Prostate gland (tissue), 2 donors: ENCODE measurements around the gene STAB1. TPM values are rescaled to one million over a fixed set of nuclear protein-coding genes. Genes with fewer than 3 reads are reported as not detected.

Experiments
- DNase-seq: peaks from one replicate; pipeline ENCODE4 v3.0.0-alpha.2; 2019; ENCODE audit warnings: low spot score
- H3K27ac ChIP-seq, 2 donors: fragments of 200-600 bp; sonication (generic); 2 replicates each; pipeline ENCODE4 v1.5.1; 2017 to 2019
- H3K27me3 ChIP-seq: fragments of 200-600 bp; sonication (generic); replicated peaks from 2 replicates; pipeline ENCODE4 v1.5.1; 2019; ENCODE audit not compliant: insufficient read depth
- H3K36me3 ChIP-seq, 2 donors: fragments of 200-600 bp; sonication (generic); 1 replicate in 1 of 2; 2 replicates in 1 of 2; pipeline versions ENCODE4 v1.5.1 to v1.8.1; 2017 to 2019
- H3K4me1 ChIP-seq: fragments of 200-600 bp; sonication (generic); replicated peaks from 2 replicates; pipeline ENCODE4 v1.5.1; 2019
- H3K4me3 ChIP-seq, 2 donors: fragments of 200-600 bp; sonication (generic); 2 replicates each; pipeline ENCODE4 v1.5.1; 2017 to 2019
- H3K9me3 ChIP-seq: fragments of 200-600 bp; sonication (generic); 2 replicates; pipeline ENCODE4 v1.5.1; 2017
- POLR2A ChIP-seq: fragments of 450-650 bp; IDR thresholded peaks from one replicate; pipeline ENCODE4 v1.6.1; 2016; ENCODE audit warnings: antibody characterized with exemption, mild to moderate bottlenecking
- POLR2AphosphoS5 ChIP-seq: sonication (generic); formaldehyde crosslinking; IDR thresholded peaks from one replicate; pipeline ENCODE4 v1.6.1; 2017; ENCODE audit warnings: antibody characterized with exemption
- WGBS: methylation state at CpG from one replicate; pipeline ENCODE4 v1.1.5; 2018; 5-methylcytosine and 5-hydroxymethylcytosine counted together
- intact Hi-C: fragments of 100-400 bp; cut with DNase I; formaldehyde crosslinking; loops from one replicate; pipeline ENCODE4 v1.14.2; 2022
- total RNA-seq, 2 donors: library from RNA; depleted of rRNA; stranded (reverse); fragments of >200 nt; gene quantifications; one replicate each; pipeline ENCODE4 v1.1.0, GENCODE V29; 2016
- TF ChIP-seq, protein P1 (sequence below), 4 experiments: fragments of 200-600 bp in 2 of 4; fragments of 450-650 bp in 2 of 4; sonication (generic) in 2 of 4; IDR thresholded peaks; 1 replicate in 3 of 4; 2 replicates in 1 of 4; pipeline ENCODE4 v1.5.1; 2016 to 2019; ENCODE audit warnings: antibody characterized with exemption in 4 of 4, mild to moderate bottlenecking in 2 of 4, moderate library complexity in 2 of 4

STAB1 gene
- total RNA-seq, 2 donors from 2014 or later = 21.8 to 68.6 TPM

DNA sequence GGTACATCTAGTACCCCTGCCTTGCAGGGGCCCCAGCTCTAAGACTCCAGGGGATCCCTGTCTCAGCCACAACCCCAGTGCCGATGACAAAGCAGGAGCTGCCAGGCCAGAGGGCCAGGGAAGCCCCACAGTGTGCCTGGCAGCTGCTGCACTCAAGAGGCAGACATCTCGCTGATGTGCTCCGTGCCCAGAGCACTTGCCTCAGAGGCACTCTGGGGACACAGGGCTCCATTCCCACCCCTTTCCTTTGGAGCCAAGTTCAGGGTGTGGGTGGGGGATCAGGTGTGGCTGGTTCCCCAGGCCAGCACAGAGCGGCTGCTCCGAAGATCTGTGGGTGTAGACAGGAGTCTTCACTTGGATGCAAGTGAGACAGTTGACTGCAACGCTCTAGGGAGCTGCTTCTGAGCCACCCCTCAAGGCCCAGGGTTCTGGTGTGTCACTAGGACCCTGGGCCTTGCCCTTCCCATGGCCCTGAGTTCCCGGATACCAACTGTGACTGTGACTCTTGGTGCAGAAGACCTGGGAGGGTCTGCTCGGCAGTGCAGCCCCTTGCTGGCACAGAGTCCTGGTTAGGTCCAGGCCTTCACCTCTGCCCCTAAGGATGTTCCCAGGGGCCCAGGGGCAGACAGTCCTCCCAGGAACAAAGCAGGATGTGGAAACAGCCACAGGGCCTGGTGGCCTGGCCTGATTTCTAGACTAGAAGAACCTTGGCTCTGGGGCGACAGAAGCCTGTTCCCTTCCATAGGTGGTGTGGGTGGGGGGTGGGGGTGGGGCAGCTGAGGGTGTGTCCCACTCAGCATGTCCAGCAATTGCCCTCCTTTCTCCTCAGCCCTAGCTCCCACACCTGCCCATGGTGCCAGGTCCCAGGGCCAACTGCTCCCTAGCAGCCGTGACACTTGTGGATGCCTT, 36.0 kb downstream of the STAB1 start:
- H3K36me3 ChIP-seq = no peaks in the 10 kb centered on the region
- intact Hi-C loops = loop anchor here (5.0 to 10.0 kb wide), 2 partner anchors 49 to 154 kb away; partner anchors contain the start of genes GNL3 and PBRM1
- TF ChIP-seq POLR2A = no peak
- TF ChIP-seq, protein P1, sequence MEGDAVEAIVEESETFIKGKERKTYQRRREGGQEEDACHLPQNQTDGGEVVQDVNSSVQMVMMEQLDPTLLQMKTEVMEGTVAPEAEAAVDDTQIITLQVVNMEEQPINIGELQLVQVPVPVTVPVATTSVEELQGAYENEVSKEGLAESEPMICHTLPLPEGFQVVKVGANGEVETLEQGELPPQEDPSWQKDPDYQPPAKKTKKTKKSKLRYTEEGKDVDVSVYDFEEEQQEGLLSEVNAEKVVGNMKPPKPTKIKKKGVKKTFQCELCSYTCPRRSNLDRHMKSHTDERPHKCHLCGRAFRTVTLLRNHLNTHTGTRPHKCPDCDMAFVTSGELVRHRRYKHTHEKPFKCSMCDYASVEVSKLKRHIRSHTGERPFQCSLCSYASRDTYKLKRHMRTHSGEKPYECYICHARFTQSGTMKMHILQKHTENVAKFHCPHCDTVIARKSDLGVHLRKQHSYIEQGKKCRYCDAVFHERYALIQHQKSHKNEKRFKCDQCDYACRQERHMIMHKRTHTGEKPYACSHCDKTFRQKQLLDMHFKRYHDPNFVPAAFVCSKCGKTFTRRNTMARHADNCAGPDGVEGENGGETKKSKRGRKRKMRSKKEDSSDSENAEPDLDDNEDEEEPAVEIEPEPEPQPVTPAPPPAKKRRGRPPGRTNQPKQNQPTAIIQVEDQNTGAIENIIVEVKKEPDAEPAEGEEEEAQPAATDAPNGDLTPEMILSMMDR (IDR thresholded peaks at IDR 0.05) = no peak
- TF ChIP-seq POLR2AphosphoS5 = no peak
- WGBS = 50% methylated on average over 10 of the region's 10 CpGs
- H3K9me3 ChIP-seq = no peaks in the 10 kb centered on the region
- no peak for DNase-seq
- no peak overlapping the region for H3K4me3 ChIP-seq
- peak overlapping the region; percentile 73 to 74 for H3K27ac ChIP-seq
- peaks cover 3% of the 10 kb centered on the region for H3K4me1 ChIP-seq
- no peaks in the 10 kb centered on the region for H3K27me3 ChIP-seq

DNA sequence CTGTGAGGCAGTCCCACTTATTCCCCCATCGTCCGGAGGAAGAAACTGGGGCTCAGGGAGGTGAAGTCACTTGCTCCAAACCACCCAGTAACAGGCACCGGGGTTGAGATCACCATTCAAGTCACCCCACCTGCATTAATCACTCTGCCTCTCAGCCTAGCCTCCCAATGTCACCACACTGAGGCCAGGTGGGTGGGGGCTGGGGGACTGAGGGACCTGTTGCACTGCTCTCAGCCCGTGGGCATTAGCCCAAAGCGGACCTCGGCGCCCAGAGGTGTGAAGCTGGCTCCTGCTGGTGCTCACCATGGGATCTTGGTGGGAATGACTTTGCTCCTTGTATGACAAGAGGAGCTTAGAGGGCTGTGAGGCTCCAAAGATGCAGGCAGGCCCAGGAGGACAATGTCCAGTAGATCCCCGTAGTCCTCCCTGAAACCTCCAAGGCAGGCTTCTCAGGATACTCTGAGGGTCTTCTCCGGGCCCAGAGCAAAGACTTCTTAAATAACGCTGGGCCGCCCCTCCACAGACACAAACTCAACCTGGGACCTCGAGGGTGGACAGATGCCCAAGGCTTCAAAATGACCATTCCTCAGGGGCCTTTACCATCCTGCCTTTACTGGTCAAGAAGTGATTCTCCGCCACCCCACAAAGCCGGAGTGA, 36.9 kb downstream of the STAB1 start:
- Histone ChIP-seq H3K27me3 (no peaks in the 10 kb centered on the region), H3K36me3 (no peaks in the 10 kb centered on the region), H3K27ac (peak overlapping the region; percentile 74 to 77), H3K4me3 (peak overlapping the region; percentile 54 to 56), H3K4me1 (peaks cover 3% of the 10 kb centered on the region), H3K9me3 (no peaks in the 10 kb centered on the region)
- intact Hi-C loops = loop anchor here (5.0 to 10.0 kb wide), 2 partner anchors 50 to 153 kb away; partner anchors contain the start of genes GNL3 and PBRM1
- no peak for TF ChIP-seq POLR2AphosphoS5
- no peak for TF ChIP-seq POLR2A
- TF ChIP-seq, protein P1 (IDR thresholded peaks at IDR 0.05) = no peak
- no peak for DNase-seq
- WGBS = 58% methylated on average over 14 of the region's 14 CpGs

DNA sequence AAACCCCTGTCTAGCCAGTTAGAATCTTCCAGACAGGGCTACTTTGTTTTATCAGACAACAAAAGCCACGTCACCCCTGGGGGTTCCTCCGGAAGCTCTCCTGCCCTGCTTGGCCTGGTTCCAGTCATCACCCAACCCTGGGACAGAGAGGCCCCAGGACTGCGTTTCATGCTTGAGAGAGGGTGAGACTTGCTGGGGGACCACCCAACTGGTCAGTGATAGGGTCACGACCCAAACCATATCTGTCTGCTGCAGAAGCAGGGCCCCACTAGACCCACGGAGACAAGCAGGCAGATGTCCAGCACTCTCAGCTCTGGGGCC, 37.3 kb downstream of the STAB1 start:
- no peaks in the 10 kb centered on the region for H3K36me3 ChIP-seq
- no peaks in the 10 kb centered on the region for H3K27me3 ChIP-seq
- intact Hi-C loops = loop anchor here (5.0 to 10.0 kb wide), 2 partner anchors 50 to 152 kb away; partner anchors contain the start of genes GNL3 and PBRM1
- no peaks in the 10 kb centered on the region for H3K9me3 ChIP-seq
- DNase-seq = no peak
- peak overlapping the region; percentile 54 to 56 for H3K4me3 ChIP-seq
- peaks cover 3% of the 10 kb centered on the region for H3K4me1 ChIP-seq
- TF ChIP-seq, protein P1 (IDR thresholded peaks at IDR 0.05) = no peak
- no peak for TF ChIP-seq POLR2A
- TF ChIP-seq POLR2AphosphoS5 = no peak
- H3K27ac ChIP-seq = peak overlapping the region; percentile 74 to 77
- 26% methylated on average over 5 of the region's 5 CpGs for WGBS

DNA sequence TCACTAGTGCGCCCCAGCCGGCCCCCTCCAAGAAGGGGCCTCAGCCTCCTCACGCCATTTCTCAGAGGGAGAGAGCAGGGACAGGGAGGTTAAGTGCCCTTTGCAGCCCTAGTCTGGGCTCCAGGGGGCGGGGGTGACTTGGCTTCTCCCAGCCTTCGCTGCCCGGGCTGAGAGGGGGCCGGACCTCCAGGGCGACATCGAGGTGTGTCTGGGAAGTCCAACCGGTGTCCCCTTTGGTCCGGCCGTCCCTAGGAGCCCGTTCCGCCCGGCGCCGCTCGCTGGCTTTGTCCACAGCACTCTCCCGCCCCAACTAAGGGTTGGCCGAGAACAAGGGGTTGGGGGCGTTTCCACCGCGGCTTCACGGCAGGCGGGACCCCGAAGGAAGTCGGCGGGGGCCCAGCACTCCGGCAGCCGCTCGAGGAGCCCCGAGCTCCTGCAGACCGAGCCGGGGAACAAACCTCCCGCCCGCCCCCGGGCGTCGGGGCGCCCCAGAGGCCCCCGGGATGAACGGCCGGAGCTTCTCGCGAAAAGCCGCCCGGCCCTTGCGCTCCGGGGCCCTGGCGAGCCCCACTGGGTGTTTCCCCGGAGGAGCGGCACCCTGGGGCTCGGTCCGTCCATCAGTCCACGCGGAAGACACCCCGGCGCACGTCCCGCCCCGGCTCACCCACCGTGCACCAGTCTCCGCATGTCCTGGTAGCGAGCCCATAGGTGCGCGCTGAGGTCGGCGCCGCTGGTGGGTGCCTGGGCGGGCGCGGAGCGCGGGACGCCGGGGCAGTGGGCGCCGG, 37.9 kb downstream of the STAB1 start:
- Histone ChIP-seq H3K4me1 (peaks cover 9% of the 10 kb centered on the region), H3K9me3 (no peaks in the 10 kb centered on the region), H3K27me3 (no peaks in the 10 kb centered on the region), H3K36me3 (no peaks in the 10 kb centered on the region), H3K4me3 (peak overlapping the region; percentile 54 to 56), H3K27ac (peak overlapping the region; percentile 74 to 77)
- intact Hi-C loops = loop anchor here (5.0 to 10.0 kb wide), 2 partner anchors 51 to 152 kb away; partner anchors contain the start of genes GNL3 and PBRM1
- 3% methylated on average over 41 of the region's 78 CpGs for WGBS
- DNase-seq = no peak
- TF ChIP-seq, protein P1 (IDR thresholded peaks at IDR 0.05) = no peak
- TF ChIP-seq POLR2A (no peak), POLR2AphosphoS5 (no peak)
